Activated naive CD8-positive, alpha-beta T cell treated with anti-CD3 and anti-CD28 coated beads, Interleukin-2, amount 10 ng/mL, durations not matched to agents 7 days and 5 days (primary cell): ENCODE measurements around the gene FGR. TPM values are rescaled to one million over a fixed set of nuclear protein-coding genes. Genes with fewer than 3 reads are reported as not detected.
A peak's percentile ranks its signal among the peaks of the same experiment; 100 is the strongest.

ENCODE experiments used
- ATAC-seq: fragments of 150-1000 bp; cut with Tn5 transposase; one replicate; pipeline ENCODE4 v1.10.0; 2021; ENCODE audit warnings: low read depth, moderate library complexity
- POLR2A ChIA-PET: fragments of 350-600 bp; sonication (Branson Sonifier 250); formaldehyde crosslinking; loops from one replicate; lab custom pipeline; 2021; ENCODE audit warnings: antibody characterized with exemption; lab: Charles Lee
- DNase-seq: peaks from one replicate; pipeline ENCODE4 v3.0.0; 2021
- H3K27ac Mint-ChIP-seq: one replicate; pipeline ENCODE4 v1.8.0; 2022; ENCODE audit warnings: mild to moderate bottlenecking, mixed read lengths
- H3K27me3 Mint-ChIP-seq: one replicate; pipeline ENCODE4 v1.8.0; 2022; ENCODE audit warnings: mild to moderate bottlenecking, moderate library complexity, mixed read lengths
- H3K36me3 Mint-ChIP-seq: one replicate; pipeline ENCODE4 v1.8.0; 2021; ENCODE audit warnings: mild to moderate bottlenecking, mixed read lengths
- H3K4me1 Mint-ChIP-seq: one replicate; pipeline ENCODE4 v1.8.0; 2021; ENCODE audit warnings: mixed read lengths
- H3K4me3 Mint-ChIP-seq: one replicate; pipeline ENCODE4 v1.8.0; 2022; ENCODE audit warnings: mild to moderate bottlenecking, moderate library complexity, mixed read lengths
- H3K9me3 Mint-ChIP-seq: one replicate; pipeline ENCODE4 v1.8.0; 2021; ENCODE audit warnings: mixed read lengths
- total RNA-seq, 2 experiments: library from RNA; stranded (reverse); gene quantifications; one replicate each; pipeline ENCODE4 v1.2.3, GENCODE V29; 2021

FGR gene
- total RNA-seq, 2 experiments from 2014 or later, result 4.7 to 6.0 TPM

GRCh38 chr1:27603681-27604578 lies 31.1 kb downstream of the FGR start, which contains the start of gene AHDC1:
TSS of gene AHDC1 (minus strand) at chr1:27604144. CDS start at chr1:27552115, 52,029 bp downstream.
- ATAC-seq (peak; percentile 79), DNase-seq (peak; percentile 95)
- POLR2A ChIA-PET, result interaction anchor here (0.9 to 2.2 kb wide), 11 partner anchors 8 to 247 kb away, joined by 3 to 21 read pairs (median 4); partner anchors contain the start of gene WASF2
- Mint-ChIP-seq H3K27me3 (no peaks in the 10 kb centered on the region), H3K4me3 (peak within 1 kb of the TSS; percentile 96), H3K4me1 (peaks cover 34% of the 10 kb centered on the region), H3K27ac (peak within 1 kb of the TSS; percentile 89), H3K9me3 (no peaks in the 10 kb centered on the region), H3K36me3 (no peaks in the 10 kb centered on the region)

- POLR2A ChIA-PET, result interaction anchor here (0.9 to 2.2 kb wide), 8 partner anchors 8 to 200 kb away, joined by 3 to 21 read pairs (median 5); partner anchors contain the start of gene WASF2
- ATAC-seq (peak; percentile 10), DNase-seq (peak; percentile 64)
- H3K36me3 Mint-ChIP-seq, result no peaks in the 10 kb centered on the region
- peak overlapping the region; percentile 89 for H3K27ac Mint-ChIP-seq
- H3K4me1 Mint-ChIP-seq, result peaks cover 37% of the 10 kb centered on the region
- no peaks in the 10 kb centered on the region for H3K27me3 Mint-ChIP-seq
- H3K9me3 Mint-ChIP-seq, result no peaks in the 10 kb centered on the region
- H3K4me3 Mint-ChIP-seq, result peak overlapping the region; percentile 96
These were observed 31.7 kb downstream of the FGR start for GRCh38 chr1:27603309-27603680.

GRCh38 chr1:27602462-27603308 lies 32.3 kb downstream of the FGR start:
- no peaks in the 10 kb centered on the region for H3K9me3 Mint-ChIP-seq
- DNase-seq (peak; percentile 67), ATAC-seq (no peak)
- POLR2A ChIA-PET, result interaction anchor here (1.5 to 2.2 kb wide), 3 partner anchors 47 to 79 kb away, joined by 8 to 21 read pairs (median 16); no protein-coding TSS in a partner anchor
- peaks cover 43% of the 10 kb centered on the region for H3K4me1 Mint-ChIP-seq
- H3K36me3 Mint-ChIP-seq, result peaks cover 3% of the 10 kb centered on the region
- no peaks in the 10 kb centered on the region for H3K27me3 Mint-ChIP-seq
- peak overlapping the region; percentile 80 for H3K4me3 Mint-ChIP-seq
- H3K27ac Mint-ChIP-seq, result peak overlapping the region; percentile 40

GRCh38 chr1:27601771-27602461 lies 33.1 kb downstream of the FGR start:
- Mint-ChIP-seq H3K27ac (peak overlapping the region; percentile 40), H3K36me3 (peaks cover 3% of the 10 kb centered on the region), H3K27me3 (no peaks in the 10 kb centered on the region), H3K9me3 (no peaks in the 10 kb centered on the region), H3K4me3 (peak overlapping the region; percentile 80), H3K4me1 (peaks cover 43% of the 10 kb centered on the region)
- no peak for DNase-seq
- no peak for ATAC-seq
- POLR2A ChIA-PET, result interaction anchor here (0.6 to 1.5 kb wide), 2 partner anchors 78 to 414 kb away, joined by 3 to 8 read pairs; no protein-coding TSS in a partner anchor

GRCh38 chr1:27601321-27601770 lies 33.6 kb downstream of the FGR start:
- H3K4me3 Mint-ChIP-seq, result peak overlapping the region; percentile 48
- DNase-seq, result no peak

GRCh38 chr1:27600498-27601175 lies 34.3 kb downstream of the FGR start:
- peak overlapping the region; percentile 31 for H3K27ac Mint-ChIP-seq
- no peak for DNase-seq
- peaks cover 3% of the 10 kb centered on the region for H3K36me3 Mint-ChIP-seq
- peaks cover 32% of the 10 kb centered on the region for H3K4me1 Mint-ChIP-seq
- no peaks in the 10 kb centered on the region for H3K27me3 Mint-ChIP-seq
- H3K9me3 Mint-ChIP-seq, result no peaks in the 10 kb centered on the region
- no peak for ATAC-seq
- POLR2A ChIA-PET, result interaction anchor here (1.0 to 1.3 kb wide), 2 partner anchors 68 to 77 kb away, joined by 3 to 4 read pairs; no protein-coding TSS in a partner anchor
- H3K4me3 Mint-ChIP-seq, result no peak overlapping the region

More at GRCh38 chr1:27601321-27601770, 33.6 kb downstream of the FGR start:
- ATAC-seq, result no peak
- Mint-ChIP-seq H3K4me1 (peaks cover 37% of the 10 kb centered on the region), H3K36me3 (peaks cover 3% of the 10 kb centered on the region), H3K9me3 (no peaks in the 10 kb centered on the region), H3K27ac (no peak overlapping the region), H3K27me3 (no peaks in the 10 kb centered on the region)
- POLR2A ChIA-PET, result interaction anchor here (1.5 kb wide), 1 partner anchor 78 kb away, joined by 8 read pairs; no protein-coding TSS in a partner anchor

GRCh38 chr1:27599605-27600497 lies 35.1 kb downstream of the FGR start:
- no peaks in the 10 kb centered on the region for H3K27me3 Mint-ChIP-seq
- no peak for ATAC-seq
- H3K9me3 Mint-ChIP-seq, result no peaks in the 10 kb centered on the region
- peaks cover 32% of the 10 kb centered on the region for H3K4me1 Mint-ChIP-seq
- no peak for DNase-seq
- no peak overlapping the region for H3K27ac Mint-ChIP-seq
- H3K36me3 Mint-ChIP-seq, result peaks cover 3% of the 10 kb centered on the region
- peak overlapping the region; percentile 4 for H3K4me3 Mint-ChIP-seq
- POLR2A ChIA-PET, result interaction anchor here (1.0 to 1.3 kb wide), 2 partner anchors 69 to 76 kb away, joined by 3 to 4 read pairs; no protein-coding TSS in a partner anchor

GRCh38 chr1:27598902-27599528 lies 36.0 kb downstream of the FGR start:
- no peak overlapping the region for H3K4me3 Mint-ChIP-seq
- ATAC-seq, result peak; percentile 15
- no peaks in the 10 kb centered on the region for H3K9me3 Mint-ChIP-seq
- no peak for DNase-seq
- POLR2A ChIA-PET, result no interaction called here
- H3K27ac Mint-ChIP-seq, result peak overlapping the region; percentile 1
- H3K4me1 Mint-ChIP-seq, result peaks cover 30% of the 10 kb centered on the region
- peaks cover 3% of the 10 kb centered on the region for H3K36me3 Mint-ChIP-seq
- no peaks in the 10 kb centered on the region for H3K27me3 Mint-ChIP-seq

- H3K36me3 Mint-ChIP-seq, result peaks cover 3% of the 10 kb centered on the region
- no peaks in the 10 kb centered on the region for H3K9me3 Mint-ChIP-seq
- no peak overlapping the region for H3K27ac Mint-ChIP-seq
- no peak for DNase-seq
- H3K4me3 Mint-ChIP-seq, result no peak overlapping the region
- H3K27me3 Mint-ChIP-seq, result no peaks in the 10 kb centered on the region
- POLR2A ChIA-PET, result no interaction called here
- H3K4me1 Mint-ChIP-seq, result peaks cover 30% of the 10 kb centered on the region
- ATAC-seq, result no peak
These were observed 36.7 kb downstream of the FGR start for GRCh38 chr1:27598295-27598687.

GRCh38 chr1:27597516-27598294 lies 37.3 kb downstream of the FGR start:
- POLR2A ChIA-PET, result interaction anchor here (0.8 kb wide), 1 partner anchor 33 kb away, joined by 3 read pairs; no protein-coding TSS in a partner anchor
- Mint-ChIP-seq H3K4me1 (peaks cover 30% of the 10 kb centered on the region), H3K9me3 (no peaks in the 10 kb centered on the region), H3K4me3 (peak overlapping the region; percentile 17), H3K27ac (peak overlapping the region; percentile 46), H3K36me3 (peaks cover 3% of the 10 kb centered on the region), H3K27me3 (no peaks in the 10 kb centered on the region)
- ATAC-seq, result no peak
- no peak for DNase-seq
